Colonic mucosa (tissue), 4 donors: Measurements from ENCODE around the gene CUX1. TPM values are rescaled to one million over a fixed set of nuclear protein-coding genes. Genes with fewer than 3 reads are reported as not detected.

Experiments
- DNase-seq: peaks from one replicate; pipeline ENCODE4 v3.0.0-alpha.2; 2020
- H3K27ac ChIP-seq: fragments of 200-600 bp; one replicate; pipeline ENCODE4 v1.8.0; 2021
- H3K27me3 ChIP-seq: fragments of 200-600 bp; one replicate; pipeline ENCODE4 v1.8.0; 2021
- H3K36me3 ChIP-seq: fragments of 200-600 bp; one replicate; pipeline ENCODE4 v1.8.0; 2021
- H3K4me1 ChIP-seq: fragments of 200-600 bp; one replicate; pipeline ENCODE4 v1.8.0; 2021; ENCODE audit warnings: mild to moderate bottlenecking
- H3K4me3 ChIP-seq: fragments of 200-600 bp; one replicate; pipeline ENCODE4 v1.8.0; 2021
- H3K9ac ChIP-seq, 2 donors: one replicate each; pipeline ENCODE4 v1.7.0; 2013; ENCODE audit warnings: control low read depth in 2 of 2, low read depth in 2 of 2, low read length in 2 of 2
- H3K9me3 ChIP-seq: fragments of 200-600 bp; one replicate; pipeline ENCODE4 v1.8.0; 2021
- intact Hi-C: fragments of 100-400 bp; cut with DNase I; formaldehyde crosslinking; loops from one replicate; pipeline ENCODE4 v1.14.1; 2022
- total RNA-seq, 2 donors: library from RNA; stranded (reverse); fragmentation: NEBNext Ultra II Directional in 1 of 2; extraction: Animal tissue kit (Norgen Biotek cat#: 25700) in 1 of 2; gene quantifications; one replicate each; pipeline ENCODE4 v1.2.1, GENCODE V29; 2021
- TF ChIP-seq, protein P1 (sequence below): fragments of 200-600 bp; IDR thresholded peaks from one replicate; pipeline ENCODE4 v1.8.0; 2022; ENCODE audit warnings: antibody characterized with exemption, mild to moderate bottlenecking
- donor health status: healthy.
- donor health status: DM: no; HTN: no; CAD: no.
- donor health status: DM: no; HTN: no; CAD: no.

CUX1 gene
- total RNA-seq, 2 donors from 2014 or later = 68.5 to 97.5 TPM

GRCh38 chr7:101782896-101783295 is 34.5 kb upstream of the CUX1 start:
- Histone ChIP-seq H3K27ac (no peak overlapping the region), H3K9ac (no peak overlapping the region), H3K9me3 (no peaks in the 10 kb centered on the region), H3K4me3 (no peak overlapping the region), H3K4me1 (no peaks in the 10 kb centered on the region), H3K27me3 (no peaks in the 10 kb centered on the region), H3K36me3 (no peaks in the 10 kb centered on the region)
- DNase-seq = no peak
- TF ChIP-seq, protein P1, sequence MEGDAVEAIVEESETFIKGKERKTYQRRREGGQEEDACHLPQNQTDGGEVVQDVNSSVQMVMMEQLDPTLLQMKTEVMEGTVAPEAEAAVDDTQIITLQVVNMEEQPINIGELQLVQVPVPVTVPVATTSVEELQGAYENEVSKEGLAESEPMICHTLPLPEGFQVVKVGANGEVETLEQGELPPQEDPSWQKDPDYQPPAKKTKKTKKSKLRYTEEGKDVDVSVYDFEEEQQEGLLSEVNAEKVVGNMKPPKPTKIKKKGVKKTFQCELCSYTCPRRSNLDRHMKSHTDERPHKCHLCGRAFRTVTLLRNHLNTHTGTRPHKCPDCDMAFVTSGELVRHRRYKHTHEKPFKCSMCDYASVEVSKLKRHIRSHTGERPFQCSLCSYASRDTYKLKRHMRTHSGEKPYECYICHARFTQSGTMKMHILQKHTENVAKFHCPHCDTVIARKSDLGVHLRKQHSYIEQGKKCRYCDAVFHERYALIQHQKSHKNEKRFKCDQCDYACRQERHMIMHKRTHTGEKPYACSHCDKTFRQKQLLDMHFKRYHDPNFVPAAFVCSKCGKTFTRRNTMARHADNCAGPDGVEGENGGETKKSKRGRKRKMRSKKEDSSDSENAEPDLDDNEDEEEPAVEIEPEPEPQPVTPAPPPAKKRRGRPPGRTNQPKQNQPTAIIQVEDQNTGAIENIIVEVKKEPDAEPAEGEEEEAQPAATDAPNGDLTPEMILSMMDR = no peak
- intact Hi-C loops = no loop called here

DNA sequence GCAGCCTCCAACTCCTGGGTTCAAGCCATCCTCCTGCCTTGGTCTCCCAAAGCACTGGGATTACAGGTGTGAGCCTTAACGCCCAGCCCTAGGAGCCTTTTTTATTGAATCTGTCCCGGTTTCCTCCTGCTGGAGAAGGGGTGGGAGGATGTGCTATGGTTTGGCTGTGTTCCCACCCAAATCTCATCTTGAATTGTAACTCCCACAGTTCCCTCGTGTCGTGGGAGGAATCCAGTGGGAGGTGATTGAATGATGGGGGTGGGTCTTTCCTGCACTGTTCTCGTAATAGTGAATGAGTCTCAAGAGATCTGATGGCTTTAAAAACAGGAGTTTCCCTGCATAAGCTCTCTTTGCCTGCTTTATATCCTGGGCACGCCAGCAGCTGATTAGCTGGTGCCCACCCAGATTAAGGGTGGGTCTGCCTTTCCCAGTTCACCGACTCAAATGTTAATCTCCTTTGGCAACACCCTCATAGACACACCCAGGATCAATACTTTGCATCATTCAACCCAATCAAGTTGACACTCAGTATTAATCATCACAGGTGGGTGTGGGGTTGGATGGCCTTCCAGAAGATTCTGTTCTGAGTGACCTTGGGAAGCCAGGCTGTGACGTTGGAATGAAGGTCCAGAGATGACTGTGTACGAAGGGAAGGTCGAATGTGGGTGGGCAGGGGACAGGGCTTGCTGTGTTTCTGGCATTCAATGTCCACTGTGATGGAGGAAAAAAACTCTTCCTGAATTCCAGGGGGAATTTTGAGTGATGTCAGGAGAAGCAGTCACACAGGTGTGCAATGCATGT is 33.8 kb upstream of the CUX1 start:
- Histone ChIP-seq H3K4me3 (no peak overlapping the region), H3K27me3 (no peaks in the 10 kb centered on the region), H3K36me3 (no peaks in the 10 kb centered on the region), H3K27ac (no peak overlapping the region), H3K9ac (no peak overlapping the region), H3K9me3 (no peaks in the 10 kb centered on the region), H3K4me1 (no peaks in the 10 kb centered on the region)
- TF ChIP-seq, protein P1 = no peak
- intact Hi-C loops = no loop called here
- DNase-seq = no peak

DNA sequence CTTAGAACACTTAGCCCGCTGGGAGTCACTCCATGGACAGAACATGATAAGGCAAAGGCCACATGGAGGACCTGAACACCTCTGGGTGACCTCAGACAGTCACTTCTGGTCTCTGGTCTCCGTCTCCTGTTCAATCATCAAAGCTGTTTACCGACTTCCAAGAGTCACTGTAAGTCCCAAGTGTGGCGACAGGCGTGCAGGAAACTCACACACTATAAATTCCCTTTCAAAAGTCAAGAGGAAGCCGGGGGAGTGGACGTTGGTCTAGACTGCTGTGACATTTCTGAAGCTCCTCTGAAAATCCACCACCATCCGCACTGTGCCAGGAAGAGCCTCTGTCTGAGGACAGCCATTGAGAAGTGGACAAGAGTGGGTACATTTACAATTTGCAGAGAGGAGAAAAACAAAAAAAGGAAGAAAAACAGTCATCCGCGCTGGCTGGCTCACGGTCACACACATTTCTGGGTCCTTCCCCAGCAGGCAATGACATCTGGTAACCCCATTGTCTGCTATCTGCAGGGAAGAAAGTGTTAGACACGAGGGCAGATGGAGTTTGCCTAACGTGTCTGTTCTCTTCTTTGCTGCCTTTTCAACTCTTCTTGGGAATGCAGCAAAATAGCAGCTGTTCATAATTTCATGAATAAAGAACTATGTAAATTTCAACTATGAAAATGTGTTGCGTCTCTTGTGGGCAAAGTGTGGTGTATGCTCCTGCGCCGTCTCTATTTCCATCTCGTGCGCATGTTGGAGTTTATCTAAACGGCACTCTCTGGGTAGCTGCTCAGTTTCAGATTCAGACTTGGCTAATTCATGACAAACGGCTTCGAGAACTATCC is 32.9 kb upstream of the CUX1 start:
- intact Hi-C loops = no loop called here
- H3K27me3 ChIP-seq = no peaks in the 10 kb centered on the region
- no peaks in the 10 kb centered on the region for H3K36me3 ChIP-seq
- no peaks in the 10 kb centered on the region for H3K9me3 ChIP-seq
- no peak overlapping the region for H3K27ac ChIP-seq
- DNase-seq = no peak
- no peaks in the 10 kb centered on the region for H3K4me1 ChIP-seq
- no peak overlapping the region for H3K9ac ChIP-seq
- H3K4me3 ChIP-seq = no peak overlapping the region
- TF ChIP-seq, protein P1 = no peak

GRCh38 chr7:101787864-101788263 is 29.6 kb upstream of the CUX1 start:
- Histone ChIP-seq H3K36me3 (no peaks in the 10 kb centered on the region), H3K27me3 (no peaks in the 10 kb centered on the region), H3K4me3 (no peak overlapping the region), H3K9me3 (no peaks in the 10 kb centered on the region), H3K4me1 (no peaks in the 10 kb centered on the region), H3K9ac (no peak overlapping the region), H3K27ac (no peak overlapping the region)
- intact Hi-C loops = no loop called here
- DNase-seq = no peak
- TF ChIP-seq, protein P1 = no peak

GRCh38 chr7:101788517-101788916 is 28.9 kb upstream of the CUX1 start:
- Histone ChIP-seq H3K4me1 (no peaks in the 10 kb centered on the region), H3K27ac (no peak overlapping the region), H3K9me3 (no peaks in the 10 kb centered on the region), H3K36me3 (no peaks in the 10 kb centered on the region), H3K4me3 (no peak overlapping the region), H3K27me3 (no peaks in the 10 kb centered on the region), H3K9ac (no peak overlapping the region)
- intact Hi-C loops = no loop called here
- no peak for DNase-seq
- TF ChIP-seq, protein P1 = no peak
